MV-4-11 (cell line): Measurements from ENCODE around the gene ARMH4.

ENCODE experiments used
- DNase-seq: peaks from one replicate; lab custom pipeline; 2025; lab: John Stamatoyannopoulos, UW

Gene ARMH4

DNA sequence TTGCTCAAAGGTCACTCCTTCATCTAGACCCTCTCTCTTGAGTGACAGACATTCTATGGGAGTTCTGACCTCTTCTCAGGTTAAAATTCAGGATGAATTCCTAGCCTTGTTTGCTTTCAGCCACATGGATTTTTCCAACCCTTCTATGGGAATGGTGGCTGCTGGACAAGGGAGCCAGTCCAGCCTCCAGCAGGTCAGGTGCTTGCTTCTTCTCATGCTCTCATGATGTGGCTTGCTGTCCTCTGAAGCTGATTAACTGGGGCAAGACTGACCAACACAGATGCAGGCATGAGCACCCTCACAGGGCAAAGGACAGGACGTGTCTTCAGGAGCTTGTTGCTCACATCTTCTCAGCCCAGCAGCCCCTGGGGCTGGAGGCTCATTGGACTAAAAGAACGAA, 188.9 kb downstream of the ARMH4 start:
- no peak for DNase-seq

DNA sequence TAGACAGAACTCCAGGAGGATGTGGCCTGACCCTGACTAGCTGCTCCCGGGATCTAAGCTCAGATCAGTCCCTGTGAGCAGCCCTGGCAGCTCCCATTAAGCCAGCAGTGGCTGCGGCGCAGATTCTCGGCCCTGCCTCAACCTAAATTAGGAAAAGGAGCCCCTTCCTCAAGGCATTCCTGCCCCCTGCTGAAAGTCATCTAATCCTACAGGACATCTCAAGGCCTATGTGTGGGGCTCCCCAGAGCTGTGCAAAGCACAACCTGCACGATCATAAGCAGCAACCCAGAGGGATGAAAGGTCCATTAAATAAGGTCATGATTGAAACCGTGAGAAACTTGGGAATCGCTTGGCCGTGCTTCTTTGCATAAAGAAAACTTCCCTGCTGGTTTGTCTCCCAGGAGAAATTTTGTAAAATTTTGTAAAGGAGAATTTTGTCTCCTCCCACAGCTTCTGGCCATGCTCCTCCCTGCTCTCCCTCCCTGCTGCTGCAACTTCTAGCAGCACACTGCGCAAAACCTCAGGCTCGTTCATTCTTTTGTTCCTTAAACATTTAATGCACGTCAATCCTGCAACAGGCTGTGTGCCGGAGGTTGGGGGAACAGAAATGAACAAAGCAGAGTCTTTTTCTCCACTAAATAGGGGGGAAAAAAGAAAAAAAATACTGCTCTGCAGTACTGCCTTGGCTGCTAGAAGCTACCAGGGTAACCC, 189.5 kb downstream of the ARMH4 start:
- DNase-seq = no peak

DNA sequence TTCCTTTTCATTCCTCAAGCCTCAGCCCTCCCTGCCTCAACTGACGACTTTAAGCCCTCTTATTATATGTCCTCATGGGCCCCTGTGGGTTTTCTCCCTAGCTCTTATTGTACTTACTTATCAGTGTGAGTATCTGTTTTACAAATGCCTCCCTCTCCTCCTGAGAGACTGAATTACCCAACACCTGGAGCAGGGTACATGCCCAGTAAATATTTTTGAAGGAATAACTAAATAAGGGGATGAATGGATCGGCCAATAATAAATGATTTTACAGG, 190.3 kb downstream of the ARMH4 start:
- no peak for DNase-seq

DNA sequence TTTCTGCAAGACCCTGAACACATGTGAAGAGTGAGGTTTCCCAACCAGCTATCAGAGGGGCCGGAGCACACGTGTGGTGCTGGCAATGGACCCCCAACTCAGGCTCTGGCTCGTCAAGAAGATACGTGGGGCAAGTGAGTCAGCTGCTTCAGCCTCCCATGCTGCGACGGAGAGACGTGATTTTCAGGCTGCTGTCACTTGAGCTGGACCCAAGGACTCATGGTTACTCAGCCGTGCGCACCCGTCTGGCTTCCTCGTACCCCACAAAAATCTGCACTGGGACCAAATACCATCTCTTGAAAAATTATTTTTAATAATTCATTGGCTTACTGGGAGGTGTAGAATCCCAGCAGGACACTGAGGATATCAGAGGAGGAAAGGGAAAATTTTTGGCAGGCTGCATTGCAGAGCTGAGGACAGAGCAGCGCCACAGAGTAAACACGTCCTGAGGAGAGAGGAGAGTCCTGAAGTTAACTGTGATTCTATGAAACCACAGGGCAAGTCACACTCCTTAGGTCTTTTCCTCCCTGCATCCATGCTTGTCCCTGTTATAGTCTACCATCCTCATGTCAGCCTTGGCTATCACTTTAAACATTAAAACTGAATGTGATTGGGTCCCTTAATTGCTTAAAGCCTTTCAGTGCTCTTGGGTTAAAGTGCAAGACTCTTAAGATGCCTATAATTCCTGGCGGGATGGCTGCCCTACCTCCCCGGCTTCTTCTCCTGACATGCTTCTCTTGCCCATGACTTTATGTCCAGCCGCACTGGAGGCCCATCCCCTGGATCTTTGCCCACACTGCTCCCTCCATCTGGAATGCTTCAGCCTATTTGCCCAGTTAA, 190.8 kb downstream of the ARMH4 start:
- DNase-seq = no peak

DNA sequence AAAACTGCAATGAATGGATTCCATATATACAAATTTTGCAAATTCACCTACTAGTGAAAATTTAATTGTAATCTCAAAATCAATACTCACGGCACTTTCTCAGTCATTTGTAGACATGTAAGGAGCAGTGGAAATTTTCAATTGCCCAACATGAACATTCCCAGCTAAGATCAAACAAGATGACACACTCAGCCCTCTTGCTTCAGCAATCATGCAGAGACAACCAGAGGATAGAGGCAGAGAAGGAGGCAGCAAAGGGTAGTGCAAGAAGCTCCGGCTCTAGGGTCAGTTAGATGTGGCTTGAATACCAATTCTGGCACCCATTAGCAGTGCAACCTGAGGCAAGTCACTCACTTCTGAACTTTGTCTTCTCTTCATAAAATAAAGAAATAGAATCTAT, 194.6 kb downstream of the ARMH4 start:
- DNase-seq = no peak
